Measurements from ENCODE around the gene FAM83C. TPM values are rescaled to one million over a fixed set of nuclear protein-coding genes. Genes with fewer than 3 reads are reported as not detected.
"Not testable (repeated sequence)": the region's sequence is repeated elsewhere in the genome, so short reads cannot be mapped to it uniquely, and the experiment has no call there.

The FAM83C gene
- total RNA-seq, 1 donor from 2014 or later, result not detected

GRCh38 chr20:35318502-35319157 lies 26.4 kb upstream of the FAM83C start:
- DNase-seq (ENCODE audit: low spot score), result peak; percentile 88

DNA sequence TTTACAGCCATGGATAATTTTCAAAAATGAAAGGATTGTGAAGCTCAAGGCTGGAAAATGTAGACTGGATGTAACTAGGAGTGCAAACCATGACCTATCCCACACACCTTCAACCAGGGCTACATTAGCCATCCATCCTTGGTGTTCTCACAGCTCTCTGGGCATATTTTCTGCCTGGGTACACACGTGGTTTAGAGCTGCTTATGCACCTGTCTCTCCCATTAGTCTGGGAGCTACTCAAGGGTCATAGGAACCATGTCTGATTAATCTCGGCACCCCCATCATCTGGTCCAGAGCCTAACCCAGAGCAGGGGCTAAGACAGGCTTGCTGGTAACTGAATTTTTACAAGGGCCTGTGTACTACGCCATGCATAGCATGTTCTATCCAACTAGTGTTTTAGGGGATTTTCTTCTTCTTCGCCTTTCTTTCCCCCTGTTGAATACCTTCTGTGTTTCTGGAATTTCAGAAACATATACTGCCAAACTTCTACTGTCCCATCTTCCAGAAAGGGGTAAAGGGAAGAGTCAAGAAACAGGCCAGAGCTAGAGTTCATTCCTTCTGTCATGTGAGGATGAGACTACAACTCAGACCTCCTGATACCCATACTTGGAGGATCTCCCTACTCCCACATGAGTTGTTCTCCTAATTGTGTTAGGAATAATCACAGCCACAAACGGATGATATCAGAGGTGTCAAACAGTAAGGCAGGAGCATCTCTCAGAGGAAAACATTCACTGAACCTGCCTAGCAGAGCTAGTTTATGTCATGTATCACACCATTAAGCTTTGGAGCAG lies 25.4 kb upstream of the FAM83C start:
- DNase-seq (ENCODE audit: low spot score), result no peak

DNA sequence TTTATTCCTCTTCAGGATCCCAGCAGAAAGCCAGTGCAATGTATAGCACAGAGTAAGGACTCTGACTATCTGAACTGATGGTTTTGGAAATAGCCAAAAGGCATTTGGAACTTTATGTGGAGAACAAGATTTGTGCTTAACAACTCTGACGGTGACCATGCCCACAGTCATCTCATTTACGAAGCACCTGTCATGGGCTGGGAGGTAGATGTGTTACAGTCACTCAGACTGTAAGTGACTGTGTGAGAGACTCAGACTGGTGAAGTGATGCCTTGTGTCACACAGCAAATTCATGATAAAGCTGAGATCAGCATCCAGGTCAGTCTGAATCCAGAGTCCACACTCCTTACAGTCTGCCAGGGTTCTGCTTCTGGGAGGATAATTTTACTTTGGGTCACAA lies 23.9 kb upstream of the FAM83C start:
- no peak for DNase-seq (ENCODE audit: low spot score)

- not testable (repeated sequence) for DNase-seq (ENCODE audit: low spot score)
Observed at GRCh38 chr20:35315632-35316020, 23.4 kb upstream of the FAM83C start.

DNA sequence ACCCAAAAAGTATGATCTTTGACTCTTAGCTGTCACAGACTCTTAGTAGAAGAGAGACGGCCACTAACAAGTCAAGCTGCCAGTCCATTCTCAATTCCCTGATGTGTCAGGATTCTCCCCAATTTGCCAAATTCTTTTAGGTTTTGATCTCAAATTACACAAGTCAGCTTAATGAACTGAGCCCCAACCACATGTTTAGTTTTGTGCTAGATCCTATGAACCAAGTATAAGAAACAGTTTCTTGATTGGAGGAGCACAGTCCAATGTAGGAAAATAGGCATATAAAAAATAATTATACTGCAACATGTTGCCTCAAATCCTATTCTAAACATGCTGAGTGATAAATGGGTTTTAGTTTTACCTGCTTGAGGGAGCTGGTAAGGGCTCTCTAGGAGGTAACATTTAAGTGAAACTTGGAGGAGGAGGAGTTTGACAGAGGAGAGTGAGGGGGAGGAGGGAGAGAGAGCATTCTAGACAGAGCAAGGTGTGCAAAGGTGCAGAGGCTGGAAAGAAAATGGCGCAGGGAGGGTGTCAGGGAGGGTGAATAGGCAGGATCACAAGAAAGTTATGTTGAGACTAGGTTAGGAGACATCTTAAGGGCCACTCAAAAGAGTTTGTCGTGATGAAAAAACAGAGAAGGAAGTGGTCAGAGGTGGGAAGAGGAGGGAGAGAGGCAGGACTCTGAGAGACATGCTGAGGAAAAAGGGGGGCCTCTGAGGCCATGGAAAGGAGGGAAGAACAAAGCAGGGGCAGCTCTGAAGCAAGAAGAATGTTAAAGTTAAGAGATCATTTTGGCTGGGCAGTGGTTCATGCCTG lies 22.8 kb upstream of the FAM83C start:
- DNase-seq (ENCODE audit: low spot score), result no peak

GRCh38 chr20:35312318-35312717 lies 20.1 kb upstream of the FAM83C start:
- DNase-seq (ENCODE audit: low spot score), result no peak

DNA sequence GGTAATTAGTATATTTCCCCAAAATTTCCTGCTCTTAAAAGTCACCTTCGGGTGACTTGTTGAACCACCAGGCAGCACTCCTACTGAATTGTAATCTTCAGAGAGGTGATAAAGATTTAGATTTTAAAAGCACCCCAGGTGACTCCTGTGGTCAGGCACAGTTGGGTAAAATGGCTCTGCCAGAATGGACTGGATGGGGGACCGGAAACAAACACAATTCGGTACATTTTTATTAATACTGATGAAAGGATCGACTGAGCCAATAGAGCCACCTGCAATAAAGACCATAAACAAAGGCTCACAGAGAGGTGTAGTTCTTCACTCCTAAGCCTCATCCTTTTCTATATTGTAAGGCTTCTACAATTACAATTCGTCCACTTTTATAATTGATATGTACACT lies 19.6 kb upstream of the FAM83C start:
- DNase-seq (ENCODE audit: low spot score), result no peak

GRCh38 chr20:35311409-35311808 lies 19.2 kb upstream of the FAM83C start:
- DNase-seq (ENCODE audit: low spot score), result no peak

GRCh38 chr20:35307666-35308653 lies 15.7 kb upstream of the FAM83C start:
- peak; percentile 76 for DNase-seq (ENCODE audit: low spot score)

DNA sequence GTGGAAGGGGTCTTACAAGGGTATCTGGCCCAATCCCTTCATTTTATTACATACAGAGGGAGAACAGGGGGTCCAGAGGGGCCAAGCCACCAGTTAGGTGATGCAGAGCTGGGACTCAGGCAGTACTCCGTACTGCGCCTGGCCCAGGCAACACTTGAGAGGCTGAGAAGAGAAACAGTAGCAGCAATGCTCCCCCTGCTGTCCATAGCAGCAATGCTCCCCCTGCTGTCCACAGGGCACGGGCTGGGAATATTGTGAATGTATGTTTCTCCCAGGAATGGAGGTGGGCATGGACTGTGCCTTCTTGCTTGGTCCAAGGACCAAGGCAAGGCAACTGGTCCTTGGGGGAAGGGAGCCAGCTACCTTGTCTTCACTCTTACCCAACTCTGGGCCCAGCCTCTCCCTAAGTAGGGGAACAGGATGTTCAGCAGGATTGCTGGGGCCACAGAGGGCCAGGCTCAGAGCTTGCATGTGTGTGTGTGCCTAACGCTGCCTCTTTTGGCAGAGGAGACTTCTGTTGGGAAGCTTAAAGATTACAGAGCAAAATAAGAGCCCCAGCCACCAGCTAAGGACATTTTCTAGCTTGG lies 14.8 kb upstream of the FAM83C start:
- no peak for DNase-seq (ENCODE audit: low spot score)

- peak; percentile 72 for DNase-seq (ENCODE audit: low spot score)
Observed at GRCh38 chr20:35305682-35306556, 13.7 kb upstream of the FAM83C start.

GRCh38 chr20:35304956-35305355 lies 12.7 kb upstream of the FAM83C start:
- no peak for DNase-seq (ENCODE audit: low spot score)

GRCh38 chr20:35303735-35304491 lies 11.7 kb upstream of the FAM83C start:
- DNase-seq (ENCODE audit: low spot score), result peak; percentile 85

- DNase-seq (ENCODE audit: low spot score), result no peak
Observed at GRCh38 chr20:35303382-35303734, 11.1 kb upstream of the FAM83C start.

- no peak for DNase-seq (ENCODE audit: low spot score)
Observed at GRCh38 chr20:35302421-35303335, 10.5 kb upstream of the FAM83C start.

DNA sequence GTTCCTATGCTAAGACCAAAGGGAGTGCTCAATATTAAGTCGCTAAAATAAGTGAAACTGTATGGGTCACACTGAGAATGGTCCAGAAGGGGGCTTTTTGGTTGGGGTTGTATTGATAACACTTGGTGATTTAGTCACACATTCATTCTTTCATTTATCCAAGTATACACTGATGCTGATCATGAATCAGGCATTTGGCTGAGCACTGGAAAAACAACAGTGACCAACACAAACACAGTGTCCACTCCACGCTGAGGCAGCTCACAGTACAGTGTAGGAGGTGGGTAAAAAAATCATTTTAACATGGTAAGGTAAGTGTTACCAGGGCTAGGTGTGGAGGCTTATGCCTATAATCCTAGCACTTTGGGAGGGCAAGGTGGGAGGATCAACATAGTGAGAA lies 9.2 kb upstream of the FAM83C start:
- no peak for DNase-seq (ENCODE audit: low spot score)

DNA sequence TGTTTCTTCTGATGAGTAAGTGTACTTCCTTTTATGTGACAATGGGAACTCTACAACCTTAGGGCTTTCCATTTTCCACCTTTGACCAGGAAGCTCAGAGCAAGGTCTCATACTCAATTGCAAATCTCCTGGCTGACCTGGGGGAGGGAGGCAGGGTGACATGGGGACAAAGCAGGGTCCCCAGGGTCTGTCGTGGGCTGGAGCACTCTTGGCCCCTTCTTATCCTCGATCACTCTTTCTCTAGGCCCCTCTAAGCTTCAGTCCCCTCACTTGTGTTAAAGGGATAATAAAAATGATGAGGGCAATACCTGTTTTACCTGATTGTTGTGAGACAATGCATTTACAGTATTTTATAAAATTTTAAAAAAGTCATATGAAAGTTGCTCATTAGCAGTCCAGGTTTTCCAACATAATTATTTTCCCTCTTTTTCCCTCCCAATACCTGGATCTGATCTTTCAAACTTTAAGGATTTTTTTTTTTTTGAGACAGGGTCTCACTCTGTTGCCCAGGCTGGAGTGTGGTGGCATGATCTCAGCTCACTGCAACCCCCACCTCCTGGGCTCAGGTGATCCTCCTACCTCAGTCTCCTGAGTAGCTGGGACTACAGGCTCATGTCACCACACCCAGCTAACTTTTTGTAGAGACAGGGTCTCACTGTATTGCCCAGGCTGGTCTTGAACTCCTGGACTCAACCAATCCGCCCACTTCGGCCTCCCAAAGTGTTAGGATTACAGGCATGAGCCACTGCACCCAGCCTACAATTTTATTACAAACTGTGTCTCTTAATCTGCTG lies 8.4 kb upstream of the FAM83C start:
- DNase-seq (ENCODE audit: low spot score), result no peak

Measured in mucosa of gallbladder (tissue), 1 donor.